Panc1 (cell line): Measurements from ENCODE around the gene RBX1.

Experiments used
- POLR2AphosphoS5 ChIP-seq: IDR thresholded peaks from 2 replicates; pipeline ENCODE4 v1.6.1; 2012; ENCODE audit warnings: mild to moderate bottlenecking, low read depth, low read length, moderate library complexity
- TF ChIP-seq, protein P1 (sequence below): fragments of 450-650 bp; IDR thresholded peaks from 2 replicates; pipeline ENCODE4 v1.5.1; 2017; ENCODE audit warnings: mild to moderate bottlenecking
- TF ChIP-seq, protein P2 (sequence below), 2 experiments: IDR thresholded peaks; 2 replicates each; pipeline ENCODE4 v1.6.1; 2011 to 2012; ENCODE audit warnings: low read depth in 2 of 2, control low read depth in 1 of 2, low read length in 1 of 2, mild to moderate bottlenecking in 1 of 2, moderate library complexity in 1 of 2; ENCODE audit not compliant: insufficient read depth in 1 of 2

DNA sequence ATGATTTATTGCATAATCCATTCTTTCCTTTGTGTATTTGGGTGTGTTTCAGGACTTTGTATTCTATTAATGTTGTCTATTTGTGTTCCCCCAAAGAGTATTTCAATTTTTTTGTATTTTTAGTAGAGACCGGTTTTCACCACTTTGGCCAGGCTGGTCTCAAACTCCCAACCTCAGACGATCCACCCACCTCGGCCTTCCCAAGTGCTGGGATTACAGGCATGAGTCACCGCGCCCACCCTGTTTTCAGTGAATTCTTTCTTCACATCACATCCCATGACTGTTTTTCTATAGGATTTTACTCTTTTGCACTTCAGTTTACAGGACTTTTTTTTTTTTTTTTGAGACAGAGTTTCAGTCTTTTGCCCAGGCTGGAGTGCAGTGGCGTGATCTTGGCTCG is 46.3 kb downstream of the RBX1 start:
- TF ChIP-seq, protein P1, sequence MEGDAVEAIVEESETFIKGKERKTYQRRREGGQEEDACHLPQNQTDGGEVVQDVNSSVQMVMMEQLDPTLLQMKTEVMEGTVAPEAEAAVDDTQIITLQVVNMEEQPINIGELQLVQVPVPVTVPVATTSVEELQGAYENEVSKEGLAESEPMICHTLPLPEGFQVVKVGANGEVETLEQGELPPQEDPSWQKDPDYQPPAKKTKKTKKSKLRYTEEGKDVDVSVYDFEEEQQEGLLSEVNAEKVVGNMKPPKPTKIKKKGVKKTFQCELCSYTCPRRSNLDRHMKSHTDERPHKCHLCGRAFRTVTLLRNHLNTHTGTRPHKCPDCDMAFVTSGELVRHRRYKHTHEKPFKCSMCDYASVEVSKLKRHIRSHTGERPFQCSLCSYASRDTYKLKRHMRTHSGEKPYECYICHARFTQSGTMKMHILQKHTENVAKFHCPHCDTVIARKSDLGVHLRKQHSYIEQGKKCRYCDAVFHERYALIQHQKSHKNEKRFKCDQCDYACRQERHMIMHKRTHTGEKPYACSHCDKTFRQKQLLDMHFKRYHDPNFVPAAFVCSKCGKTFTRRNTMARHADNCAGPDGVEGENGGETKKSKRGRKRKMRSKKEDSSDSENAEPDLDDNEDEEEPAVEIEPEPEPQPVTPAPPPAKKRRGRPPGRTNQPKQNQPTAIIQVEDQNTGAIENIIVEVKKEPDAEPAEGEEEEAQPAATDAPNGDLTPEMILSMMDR = no peak
- no peak for TF ChIP-seq POLR2AphosphoS5
- TF ChIP-seq, protein P2, sequence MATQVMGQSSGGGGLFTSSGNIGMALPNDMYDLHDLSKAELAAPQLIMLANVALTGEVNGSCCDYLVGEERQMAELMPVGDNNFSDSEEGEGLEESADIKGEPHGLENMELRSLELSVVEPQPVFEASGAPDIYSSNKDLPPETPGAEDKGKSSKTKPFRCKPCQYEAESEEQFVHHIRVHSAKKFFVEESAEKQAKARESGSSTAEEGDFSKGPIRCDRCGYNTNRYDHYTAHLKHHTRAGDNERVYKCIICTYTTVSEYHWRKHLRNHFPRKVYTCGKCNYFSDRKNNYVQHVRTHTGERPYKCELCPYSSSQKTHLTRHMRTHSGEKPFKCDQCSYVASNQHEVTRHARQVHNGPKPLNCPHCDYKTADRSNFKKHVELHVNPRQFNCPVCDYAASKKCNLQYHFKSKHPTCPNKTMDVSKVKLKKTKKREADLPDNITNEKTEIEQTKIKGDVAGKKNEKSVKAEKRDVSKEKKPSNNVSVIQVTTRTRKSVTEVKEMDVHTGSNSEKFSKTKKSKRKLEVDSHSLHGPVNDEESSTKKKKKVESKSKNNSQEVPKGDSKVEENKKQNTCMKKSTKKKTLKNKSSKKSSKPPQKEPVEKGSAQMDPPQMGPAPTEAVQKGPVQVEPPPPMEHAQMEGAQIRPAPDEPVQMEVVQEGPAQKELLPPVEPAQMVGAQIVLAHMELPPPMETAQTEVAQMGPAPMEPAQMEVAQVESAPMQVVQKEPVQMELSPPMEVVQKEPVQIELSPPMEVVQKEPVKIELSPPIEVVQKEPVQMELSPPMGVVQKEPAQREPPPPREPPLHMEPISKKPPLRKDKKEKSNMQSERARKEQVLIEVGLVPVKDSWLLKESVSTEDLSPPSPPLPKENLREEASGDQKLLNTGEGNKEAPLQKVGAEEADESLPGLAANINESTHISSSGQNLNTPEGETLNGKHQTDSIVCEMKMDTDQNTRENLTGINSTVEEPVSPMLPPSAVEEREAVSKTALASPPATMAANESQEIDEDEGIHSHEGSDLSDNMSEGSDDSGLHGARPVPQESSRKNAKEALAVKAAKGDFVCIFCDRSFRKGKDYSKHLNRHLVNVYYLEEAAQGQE (IDR thresholded peaks at IDR 0.05; ENCODE audit: insufficient read depth in 1 of 2, low read depth in 2 of 2, low read length in 1 of 2) = no peak
